ENCODE data around the gene PCDHA6. TPM values are rescaled to one million over a fixed set of nuclear protein-coding genes. Genes with fewer than 3 reads are reported as not detected.
"Not testable (repeated sequence)": the region's sequence is repeated elsewhere in the genome, so short reads cannot be mapped to it uniquely, and the experiment has no call there.

PCDHA6 gene
- total RNA-seq, 1 donor: 1.1 TPM

DNA sequence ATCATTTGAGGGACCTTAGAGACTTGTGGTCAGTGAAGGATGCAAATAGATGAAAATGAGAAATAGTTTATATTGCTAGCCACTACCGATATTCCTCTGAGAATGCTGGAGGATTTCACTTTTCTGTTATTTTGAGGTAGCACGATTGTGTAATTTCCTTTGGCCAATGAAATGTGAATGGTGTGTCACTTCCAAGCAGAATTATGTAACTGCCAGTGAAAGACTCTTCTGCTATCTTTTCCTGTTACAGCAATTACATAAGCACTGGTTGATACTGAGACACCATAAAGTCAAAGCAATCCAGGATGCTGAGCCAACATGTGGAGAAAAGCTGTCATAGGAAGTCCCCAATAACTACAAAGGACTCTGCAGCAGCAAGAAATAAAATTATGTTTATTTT, 36.7 kb upstream of the PCDHA6 start:
- Histone ChIP-seq H3K4me2 (ENCODE audit: insufficient read depth, low read length) (no peak overlapping the region), H3K79me2 (ENCODE audit: insufficient read depth, low read length) (no peaks in the 10 kb centered on the region), H3K27me3 (ENCODE audit: insufficient read depth, low read length) (no peaks in the 10 kb centered on the region), H3K4me3 (ENCODE audit: insufficient read depth, low read length) (no peak overlapping the region), H3K36me3 (ENCODE audit: insufficient read depth, low read length) (no peaks in the 10 kb centered on the region), H3K9me3 (ENCODE audit: low read depth, low read length) (peaks cover 4% of the 10 kb centered on the region), H3K4me1 (ENCODE audit: insufficient read depth, low read length) (no peaks in the 10 kb centered on the region), H2AFZ (ENCODE audit: low read length) (no peak overlapping the region), H4K20me1 (ENCODE audit: insufficient read depth, low read length) (no peaks in the 10 kb centered on the region), H3K27ac (ENCODE audit: low read depth, low read length) (no peak overlapping the region)
- DNase-seq (ENCODE audit: insufficient read length, low spot score, missing footprints): no peak
- TF ChIP-seq, protein P1, sequence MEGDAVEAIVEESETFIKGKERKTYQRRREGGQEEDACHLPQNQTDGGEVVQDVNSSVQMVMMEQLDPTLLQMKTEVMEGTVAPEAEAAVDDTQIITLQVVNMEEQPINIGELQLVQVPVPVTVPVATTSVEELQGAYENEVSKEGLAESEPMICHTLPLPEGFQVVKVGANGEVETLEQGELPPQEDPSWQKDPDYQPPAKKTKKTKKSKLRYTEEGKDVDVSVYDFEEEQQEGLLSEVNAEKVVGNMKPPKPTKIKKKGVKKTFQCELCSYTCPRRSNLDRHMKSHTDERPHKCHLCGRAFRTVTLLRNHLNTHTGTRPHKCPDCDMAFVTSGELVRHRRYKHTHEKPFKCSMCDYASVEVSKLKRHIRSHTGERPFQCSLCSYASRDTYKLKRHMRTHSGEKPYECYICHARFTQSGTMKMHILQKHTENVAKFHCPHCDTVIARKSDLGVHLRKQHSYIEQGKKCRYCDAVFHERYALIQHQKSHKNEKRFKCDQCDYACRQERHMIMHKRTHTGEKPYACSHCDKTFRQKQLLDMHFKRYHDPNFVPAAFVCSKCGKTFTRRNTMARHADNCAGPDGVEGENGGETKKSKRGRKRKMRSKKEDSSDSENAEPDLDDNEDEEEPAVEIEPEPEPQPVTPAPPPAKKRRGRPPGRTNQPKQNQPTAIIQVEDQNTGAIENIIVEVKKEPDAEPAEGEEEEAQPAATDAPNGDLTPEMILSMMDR (IDR thresholded peaks at IDR 0.05; ENCODE audit: extremely low read depth, low read depth, low read length): no peak

DNA sequence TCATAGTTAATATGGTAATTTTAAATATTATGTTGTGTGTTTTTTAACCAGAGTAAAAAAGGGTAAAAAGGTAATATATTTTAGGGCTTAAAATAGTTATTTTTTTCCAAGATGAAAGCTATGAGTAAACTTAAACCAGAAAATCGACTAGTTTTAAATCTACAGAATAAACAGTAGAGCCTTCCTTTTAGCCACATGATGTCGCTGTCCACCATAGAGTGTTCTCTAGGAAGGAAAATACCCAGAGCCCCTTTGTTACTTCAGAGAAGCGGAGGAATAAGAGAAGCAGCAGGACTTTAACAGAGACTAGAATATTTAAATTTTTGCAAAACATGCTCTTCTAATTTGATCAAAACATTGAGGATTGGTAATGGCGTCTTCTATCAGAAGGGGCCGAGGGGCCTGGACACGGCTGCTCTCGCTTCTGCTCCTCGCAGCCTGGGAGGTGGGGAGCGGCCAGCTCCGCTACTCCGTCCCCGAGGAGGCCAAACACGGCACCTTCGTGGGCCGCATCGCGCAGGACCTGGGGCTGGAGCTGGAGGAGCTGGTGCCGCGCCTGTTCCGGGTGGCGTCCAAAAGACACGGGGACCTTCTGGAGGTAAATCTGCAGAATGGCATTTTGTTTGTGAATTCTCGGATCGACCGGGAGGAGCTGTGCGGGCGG, 33.0 kb upstream of the PCDHA6 start, which contains the start of gene PCDHA2:
Gene PCDHA2 (plus strand): TSS at position 258 of the 664 bp plus-strand sequence.
- TF ChIP-seq, protein P1 (IDR thresholded peaks at IDR 0.05; ENCODE audit: extremely low read depth, low read depth, low read length): no peak

DNA sequence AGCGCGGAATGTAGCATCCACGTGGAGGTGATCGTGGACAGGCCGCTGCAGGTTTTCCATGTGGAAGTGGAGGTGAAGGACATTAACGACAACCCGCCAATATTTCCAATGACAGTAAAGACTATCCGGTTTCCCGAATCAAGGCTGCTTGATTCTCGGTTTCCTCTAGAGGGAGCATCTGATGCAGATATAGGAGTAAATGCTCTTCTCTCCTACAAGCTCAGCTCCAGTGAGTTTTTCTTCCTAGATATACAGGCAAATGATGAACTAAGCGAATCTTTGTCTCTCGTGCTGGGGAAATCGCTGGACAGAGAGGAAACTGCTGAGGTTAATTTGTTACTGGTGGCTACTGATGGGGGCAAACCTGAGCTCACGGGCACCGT, 32.5 kb upstream of the PCDHA6 start:
- Histone ChIP-seq H3K27ac (ENCODE audit: low read depth, low read length) (no peak overlapping the region), H3K36me3 (ENCODE audit: insufficient read depth, low read length) (no peaks in the 10 kb centered on the region), H3K4me2 (ENCODE audit: insufficient read depth, low read length) (peak overlapping the region; percentile 2), H4K20me1 (ENCODE audit: insufficient read depth, low read length) (no peaks in the 10 kb centered on the region), H3K9me3 (ENCODE audit: low read depth, low read length) (no peaks in the 10 kb centered on the region), H3K4me1 (ENCODE audit: insufficient read depth, low read length) (no peaks in the 10 kb centered on the region), H2AFZ (ENCODE audit: low read length) (no peak overlapping the region), H3K4me3 (ENCODE audit: insufficient read depth, low read length) (no peak overlapping the region), H3K79me2 (ENCODE audit: insufficient read depth, low read length) (no peaks in the 10 kb centered on the region), H3K27me3 (ENCODE audit: insufficient read depth, low read length) (no peaks in the 10 kb centered on the region)
- peak; percentile 88 for DNase-seq (ENCODE audit: insufficient read length, low spot score, missing footprints)
- TF ChIP-seq, protein P1 (IDR thresholded peaks at IDR 0.05; ENCODE audit: extremely low read depth, low read depth, low read length): peak; percentile 20

More for the DNA sequence above, 33.0 kb upstream of the PCDHA6 start, which contains the start of gene PCDHA2:
- Histone ChIP-seq H4K20me1 (ENCODE audit: insufficient read depth, low read length) (no peaks in the 10 kb centered on the region), H2AFZ (ENCODE audit: low read length) (no peak within 1 kb of the TSS), H3K36me3 (ENCODE audit: insufficient read depth, low read length) (no peaks in the 10 kb centered on the region), H3K79me2 (ENCODE audit: insufficient read depth, low read length) (no peaks in the 10 kb centered on the region), H3K9me3 (ENCODE audit: low read depth, low read length) (no peaks in the 10 kb centered on the region), H3K27ac (ENCODE audit: low read depth, low read length) (no peak within 1 kb of the TSS), H3K4me2 (ENCODE audit: insufficient read depth, low read length) (peak within 1 kb of the TSS; percentile 2), H3K4me3 (ENCODE audit: insufficient read depth, low read length) (no peak within 1 kb of the TSS), H3K27me3 (ENCODE audit: insufficient read depth, low read length) (no peaks in the 10 kb centered on the region), H3K4me1 (ENCODE audit: insufficient read depth, low read length) (no peaks in the 10 kb centered on the region)
- DNase-seq (ENCODE audit: insufficient read length, low spot score, missing footprints): no peak

DNA sequence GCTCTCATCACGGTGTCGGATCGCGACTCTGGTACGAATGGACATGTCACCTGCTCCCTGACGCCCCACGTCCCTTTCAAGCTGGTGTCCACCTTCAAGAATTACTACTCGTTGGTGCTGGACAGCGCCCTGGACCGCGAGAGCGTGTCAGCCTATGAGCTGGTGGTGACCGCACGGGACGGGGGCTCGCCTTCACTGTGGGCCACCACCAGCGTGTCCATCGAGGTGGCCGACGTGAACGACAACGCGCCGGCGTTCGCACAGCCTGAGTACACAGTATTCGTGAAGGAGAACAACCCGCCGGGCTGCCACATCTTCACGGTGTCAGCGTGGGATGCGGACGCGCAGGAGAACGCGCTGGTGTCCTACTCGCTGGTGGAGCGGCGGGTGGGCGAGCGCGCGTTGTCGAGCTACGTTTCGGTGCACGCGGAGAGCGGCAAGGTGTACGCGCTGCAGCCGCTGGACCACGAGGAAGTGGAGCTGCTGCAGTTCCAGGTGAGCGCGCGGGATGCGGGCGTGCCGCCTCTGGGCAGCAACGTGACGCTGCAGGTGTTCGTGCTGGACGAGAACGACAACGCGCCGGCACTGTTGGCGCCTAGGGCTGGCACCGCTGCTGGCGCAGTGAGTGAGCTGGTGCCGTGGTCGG, 31.6 kb upstream of the PCDHA6 start:
- DNase-seq (ENCODE audit: insufficient read length, low spot score, missing footprints); H3K9me3 ChIP-seq (ENCODE audit: low read depth, low read length); H3K4me2 ChIP-seq (ENCODE audit: insufficient read depth, low read length); H3K27me3 ChIP-seq (ENCODE audit: insufficient read depth, low read length); H3K4me1 ChIP-seq (ENCODE audit: insufficient read depth, low read length); H4K20me1 ChIP-seq (ENCODE audit: insufficient read depth, low read length); H3K27ac ChIP-seq (ENCODE audit: low read depth, low read length); H3K4me3 ChIP-seq (ENCODE audit: insufficient read depth, low read length); H3K79me2 ChIP-seq (ENCODE audit: insufficient read depth, low read length); H3K36me3 ChIP-seq (ENCODE audit: insufficient read depth, low read length); H2AFZ ChIP-seq (ENCODE audit: low read length): not testable (repeated sequence)
